Epithelial cell of prostate (primary cell): ENCODE results near the gene ANO9.
"Not testable (repeated sequence)": the region's sequence is repeated elsewhere in the genome, so short reads cannot be mapped to it uniquely, and the experiment has no call there.

Source experiments
- DNase-seq: peaks from one replicate; pipeline ENCODE4 v3.0.0-alpha.2; 2011; ENCODE audit warnings: low read depth, low spot score
- H3K27ac ChIP-seq: fragments of 450-650 bp; 2 replicates; pipeline ENCODE4 v1.5.1; 2017; ENCODE audit warnings: mild to moderate bottlenecking

ANO9 gene

GRCh38 chr11:438101-438844 lies 3.5 kb downstream of the ANO9 start:
- H3K27ac ChIP-seq: no peak overlapping the region
- no peak for DNase-seq

GRCh38 chr11:437228-437870 lies 4.5 kb downstream of the ANO9 start:
- no peak for DNase-seq
- no peak overlapping the region for H3K27ac ChIP-seq

- not testable (repeated sequence) for DNase-seq
Measured at GRCh38 chr11:434999-435740, 6.6 kb downstream of the ANO9 start.

GRCh38 chr11:434496-434895 lies 7.3 kb downstream of the ANO9 start:
- H3K27ac ChIP-seq: no peak overlapping the region
- DNase-seq: no peak

More at GRCh38 chr11:434999-435740, 6.6 kb downstream of the ANO9 start:
- H3K27ac ChIP-seq: not testable (repeated sequence)

GRCh38 chr11:433641-434040 lies 8.2 kb downstream of the ANO9 start:
- no peak overlapping the region for H3K27ac ChIP-seq
- no peak for DNase-seq

GRCh38 chr11:433111-433510 lies 8.7 kb downstream of the ANO9 start:
- no peak for DNase-seq
- H3K27ac ChIP-seq: no peak overlapping the region

GRCh38 chr11:432501-433100 lies 9.2 kb downstream of the ANO9 start:
- no peak overlapping the region for H3K27ac ChIP-seq
- no peak for DNase-seq

- H3K27ac ChIP-seq: no peak overlapping the region
- no peak for DNase-seq
Measured at GRCh38 chr11:431921-432320, 9.9 kb downstream of the ANO9 start.

GRCh38 chr11:429931-430456 lies 11.8 kb downstream of the ANO9 start:
- DNase-seq: no peak

GRCh38 chr11:429391-429790 lies 12.4 kb downstream of the ANO9 start:
- DNase-seq: no peak

More at GRCh38 chr11:429931-430456, 11.8 kb downstream of the ANO9 start:
- H3K27ac ChIP-seq: no peak overlapping the region

GRCh38 chr11:428295-428694 lies 13.5 kb downstream of the ANO9 start:
- no peak for DNase-seq
- H3K27ac ChIP-seq: no peak overlapping the region

More at GRCh38 chr11:429391-429790, 12.4 kb downstream of the ANO9 start:
- no peak overlapping the region for H3K27ac ChIP-seq

GRCh38 chr11:426851-427250 lies 15.0 kb downstream of the ANO9 start:
- no peak overlapping the region for H3K27ac ChIP-seq
- DNase-seq: no peak

- DNase-seq: no peak
- H3K27ac ChIP-seq: no peak overlapping the region
Measured at GRCh38 chr11:425301-425700, 16.5 kb downstream of the ANO9 start.

- not testable (repeated sequence) for H3K27ac ChIP-seq, DNase-seq
Measured at GRCh38 chr11:424766-425165, 17.0 kb downstream of the ANO9 start.

GRCh38 chr11:424232-424631 lies 17.6 kb downstream of the ANO9 start:
- DNase-seq: no peak
- H3K27ac ChIP-seq: no peak overlapping the region

- H3K27ac ChIP-seq: no peak overlapping the region
- DNase-seq: no peak
Measured at GRCh38 chr11:422249-422656, 19.6 kb downstream of the ANO9 start.

- DNase-seq: no peak
- no peak overlapping the region for H3K27ac ChIP-seq
Measured at GRCh38 chr11:420911-421321, 20.9 kb downstream of the ANO9 start.

GRCh38 chr11:420054-420910 lies 21.5 kb downstream of the ANO9 start:
- DNase-seq: no peak
- no peak overlapping the region for H3K27ac ChIP-seq

GRCh38 chr11:419248-420005 lies 22.4 kb downstream of the ANO9 start:
- no peak for DNase-seq
- no peak overlapping the region for H3K27ac ChIP-seq
